H1 (cell line): ENCODE results near the gene LRRC61. TPM values are rescaled to one million over a fixed set of nuclear protein-coding genes. Genes with fewer than 3 reads are reported as not detected.

Experiments used
- polyA plus RNA-seq, 7 experiments: library from polyadenylated mRNA; depleted of rRNA in 3 of 7; stranded (reverse) in 5 of 7; unstranded in 2 of 7; fragments of >200 nt in 5 of 7; fragments of 200-250 nt in 2 of 7; gene quantifications; 1 replicate in 5 of 7; 2 replicates in 1 of 7; 4 replicates in 1 of 7; pipeline versions ENCODE4 v1.2.1 to v1.2.3, GENCODE V29; 2011 to 2013; ENCODE audit warnings: missing spikeins in 2 of 7, mixed read lengths in 2 of 7
- total RNA-seq: library from RNA; stranded (reverse); fragmentation: NEBNext Ultra II Directional; extraction: Animal tissue kit (Norgen Biotek cat#: 25700); gene quantifications from 2 replicates; pipeline ENCODE4 v1.2.1, GENCODE V29; 2021
- TF ChIP-seq, protein P1 (sequence below): fragments of 300-600 bp; sonication (generic); IDR thresholded peaks from 2 replicates; pipeline ENCODE4 v1.7.1; 2012; ENCODE audit warnings: low read length, moderate library complexity, mild to moderate bottlenecking, inconsistent platforms; ENCODE audit not compliant: insufficient replicate concordance

Gene LRRC61
- total and polyA plus RNA-seq, 2 of the 8 experiments (the other 6 are each of a cell fraction or from before 2014, with no cell fraction given): 0.73 to 44.8 TPM

DNA sequence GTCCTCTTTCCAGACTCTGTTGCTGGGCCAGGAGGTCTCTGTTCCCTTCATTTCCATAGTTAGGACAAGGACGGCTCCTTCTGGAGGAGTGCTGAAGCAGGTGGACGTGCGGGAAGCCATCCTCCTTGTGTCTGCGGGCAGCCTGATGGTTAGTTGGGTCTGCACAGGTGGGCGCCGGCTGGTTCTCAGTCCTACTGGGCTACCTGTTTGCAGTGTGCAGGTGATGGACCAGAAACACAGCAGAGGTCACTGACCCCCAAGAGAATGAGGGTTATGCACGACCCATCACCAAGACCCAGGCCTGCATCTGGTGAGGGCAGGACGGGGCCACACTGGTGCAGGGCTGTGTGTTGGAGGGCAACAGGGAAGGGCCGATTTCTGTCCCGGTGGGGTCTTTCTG, 10.5 kb downstream of the LRRC61 start (continued):
- TF ChIP-seq, protein P1, sequence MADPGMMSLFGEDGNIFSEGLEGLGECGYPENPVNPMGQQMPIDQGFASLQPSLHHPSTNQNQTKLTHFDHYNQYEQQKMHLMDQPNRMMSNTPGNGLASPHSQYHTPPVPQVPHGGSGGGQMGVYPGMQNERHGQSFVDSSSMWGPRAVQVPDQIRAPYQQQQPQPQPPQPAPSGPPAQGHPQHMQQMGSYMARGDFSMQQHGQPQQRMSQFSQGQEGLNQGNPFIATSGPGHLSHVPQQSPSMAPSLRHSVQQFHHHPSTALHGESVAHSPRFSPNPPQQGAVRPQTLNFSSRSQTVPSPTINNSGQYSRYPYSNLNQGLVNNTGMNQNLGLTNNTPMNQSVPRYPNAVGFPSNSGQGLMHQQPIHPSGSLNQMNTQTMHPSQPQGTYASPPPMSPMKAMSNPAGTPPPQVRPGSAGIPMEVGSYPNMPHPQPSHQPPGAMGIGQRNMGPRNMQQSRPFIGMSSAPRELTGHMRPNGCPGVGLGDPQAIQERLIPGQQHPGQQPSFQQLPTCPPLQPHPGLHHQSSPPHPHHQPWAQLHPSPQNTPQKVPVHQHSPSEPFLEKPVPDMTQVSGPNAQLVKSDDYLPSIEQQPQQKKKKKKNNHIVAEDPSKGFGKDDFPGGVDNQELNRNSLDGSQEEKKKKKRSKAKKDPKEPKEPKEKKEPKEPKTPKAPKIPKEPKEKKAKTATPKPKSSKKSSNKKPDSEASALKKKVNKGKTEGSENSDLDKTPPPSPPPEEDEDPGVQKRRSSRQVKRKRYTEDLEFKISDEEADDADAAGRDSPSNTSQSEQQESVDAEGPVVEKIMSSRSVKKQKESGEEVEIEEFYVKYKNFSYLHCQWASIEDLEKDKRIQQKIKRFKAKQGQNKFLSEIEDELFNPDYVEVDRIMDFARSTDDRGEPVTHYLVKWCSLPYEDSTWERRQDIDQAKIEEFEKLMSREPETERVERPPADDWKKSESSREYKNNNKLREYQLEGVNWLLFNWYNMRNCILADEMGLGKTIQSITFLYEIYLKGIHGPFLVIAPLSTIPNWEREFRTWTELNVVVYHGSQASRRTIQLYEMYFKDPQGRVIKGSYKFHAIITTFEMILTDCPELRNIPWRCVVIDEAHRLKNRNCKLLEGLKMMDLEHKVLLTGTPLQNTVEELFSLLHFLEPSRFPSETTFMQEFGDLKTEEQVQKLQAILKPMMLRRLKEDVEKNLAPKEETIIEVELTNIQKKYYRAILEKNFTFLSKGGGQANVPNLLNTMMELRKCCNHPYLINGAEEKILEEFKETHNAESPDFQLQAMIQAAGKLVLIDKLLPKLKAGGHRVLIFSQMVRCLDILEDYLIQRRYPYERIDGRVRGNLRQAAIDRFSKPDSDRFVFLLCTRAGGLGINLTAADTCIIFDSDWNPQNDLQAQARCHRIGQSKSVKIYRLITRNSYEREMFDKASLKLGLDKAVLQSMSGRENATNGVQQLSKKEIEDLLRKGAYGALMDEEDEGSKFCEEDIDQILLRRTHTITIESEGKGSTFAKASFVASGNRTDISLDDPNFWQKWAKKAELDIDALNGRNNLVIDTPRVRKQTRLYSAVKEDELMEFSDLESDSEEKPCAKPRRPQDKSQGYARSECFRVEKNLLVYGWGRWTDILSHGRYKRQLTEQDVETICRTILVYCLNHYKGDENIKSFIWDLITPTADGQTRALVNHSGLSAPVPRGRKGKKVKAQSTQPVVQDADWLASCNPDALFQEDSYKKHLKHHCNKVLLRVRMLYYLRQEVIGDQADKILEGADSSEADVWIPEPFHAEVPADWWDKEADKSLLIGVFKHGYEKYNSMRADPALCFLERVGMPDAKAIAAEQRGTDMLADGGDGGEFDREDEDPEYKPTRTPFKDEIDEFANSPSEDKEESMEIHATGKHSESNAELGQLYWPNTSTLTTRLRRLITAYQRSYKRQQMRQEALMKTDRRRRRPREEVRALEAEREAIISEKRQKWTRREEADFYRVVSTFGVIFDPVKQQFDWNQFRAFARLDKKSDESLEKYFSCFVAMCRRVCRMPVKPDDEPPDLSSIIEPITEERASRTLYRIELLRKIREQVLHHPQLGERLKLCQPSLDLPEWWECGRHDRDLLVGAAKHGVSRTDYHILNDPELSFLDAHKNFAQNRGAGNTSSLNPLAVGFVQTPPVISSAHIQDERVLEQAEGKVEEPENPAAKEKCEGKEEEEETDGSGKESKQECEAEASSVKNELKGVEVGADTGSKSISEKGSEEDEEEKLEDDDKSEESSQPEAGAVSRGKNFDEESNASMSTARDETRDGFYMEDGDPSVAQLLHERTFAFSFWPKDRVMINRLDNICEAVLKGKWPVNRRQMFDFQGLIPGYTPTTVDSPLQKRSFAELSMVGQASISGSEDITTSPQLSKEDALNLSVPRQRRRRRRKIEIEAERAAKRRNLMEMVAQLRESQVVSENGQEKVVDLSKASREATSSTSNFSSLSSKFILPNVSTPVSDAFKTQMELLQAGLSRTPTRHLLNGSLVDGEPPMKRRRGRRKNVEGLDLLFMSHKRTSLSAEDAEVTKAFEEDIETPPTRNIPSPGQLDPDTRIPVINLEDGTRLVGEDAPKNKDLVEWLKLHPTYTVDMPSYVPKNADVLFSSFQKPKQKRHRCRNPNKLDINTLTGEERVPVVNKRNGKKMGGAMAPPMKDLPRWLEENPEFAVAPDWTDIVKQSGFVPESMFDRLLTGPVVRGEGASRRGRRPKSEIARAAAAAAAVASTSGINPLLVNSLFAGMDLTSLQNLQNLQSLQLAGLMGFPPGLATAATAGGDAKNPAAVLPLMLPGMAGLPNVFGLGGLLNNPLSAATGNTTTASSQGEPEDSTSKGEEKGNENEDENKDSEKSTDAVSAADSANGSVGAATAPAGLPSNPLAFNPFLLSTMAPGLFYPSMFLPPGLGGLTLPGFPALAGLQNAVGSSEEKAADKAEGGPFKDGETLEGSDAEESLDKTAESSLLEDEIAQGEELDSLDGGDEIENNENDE: no peak
